ACC112 (cell line): ENCODE results near the gene CATSPERZ.

Experiments
- H2AFZ ChIP-seq: fragments of 200-600 bp; sonication (generic); one replicate; pipeline ENCODE4 v1.6.0; 2017; ENCODE audit warnings: antibody characterized with exemption, low read length; ENCODE audit not compliant: unreplicated experiment
- H3K27ac ChIP-seq: fragments of 200-600 bp; sonication (generic); 2 replicates; pipeline ENCODE4 v1.5.1; 2014; ENCODE audit warnings: low read depth, mild to moderate bottlenecking, antibody characterized with exemption, low read length, moderate library complexity
- H3K27me3 ChIP-seq: fragments of 200-600 bp; sonication (generic); 2 replicates; pipeline ENCODE4 v1.6.1; 2014; ENCODE audit warnings: mild to moderate bottlenecking, antibody characterized with exemption, low read length, moderate library complexity, mixed read lengths; ENCODE audit not compliant: insufficient read depth
- H3K36me3 ChIP-seq: fragments of 200-600 bp; sonication (generic); 2 replicates; pipeline ENCODE4 v1.6.1; 2016; ENCODE audit warnings: mild to moderate bottlenecking, antibody characterized with exemption, low read length, moderate library complexity, mixed read lengths; ENCODE audit not compliant: insufficient read depth
- H3K4me1 ChIP-seq: fragments of 200-600 bp; sonication (generic); one replicate; pipeline ENCODE4 v1.6.1; 2016; ENCODE audit warnings: low read length, mixed read lengths; ENCODE audit not compliant: insufficient read depth, unreplicated experiment, control insufficient read depth
- H3K4me3 ChIP-seq: fragments of 200-600 bp; sonication (generic); 2 replicates; pipeline ENCODE4 v1.5.1; 2014; ENCODE audit warnings: mild to moderate bottlenecking, low read depth, low read length
- H3K79me2 ChIP-seq: fragments of 200-600 bp; sonication (generic); one replicate; pipeline ENCODE4 v1.6.0; 2016; ENCODE audit warnings: low read length; ENCODE audit not compliant: control insufficient read depth, unreplicated experiment, insufficient read depth

The CATSPERZ gene

GRCh38 chr11:64276653-64277431, 23.3 kb upstream of the CATSPERZ start:
- Histone ChIP-seq H3K36me3 (no peaks in the 10 kb centered on the region), H3K79me2 (peaks cover 6% of the 10 kb centered on the region), H3K27ac (no peak overlapping the region), H2AFZ (no peak overlapping the region), H3K27me3 (no peaks in the 10 kb centered on the region), H3K4me3 (no peak overlapping the region), H3K4me1 (peaks cover 11% of the 10 kb centered on the region)

GRCh38 chr11:64278576-64279190, 21.5 kb upstream of the CATSPERZ start:
- Histone ChIP-seq H3K27ac (no peak overlapping the region), H3K27me3 (no peaks in the 10 kb centered on the region), H3K4me1 (peaks cover 6% of the 10 kb centered on the region), H3K36me3 (no peaks in the 10 kb centered on the region), H3K4me3 (no peak overlapping the region), H2AFZ (no peak overlapping the region), H3K79me2 (peaks cover 6% of the 10 kb centered on the region)

DNA sequence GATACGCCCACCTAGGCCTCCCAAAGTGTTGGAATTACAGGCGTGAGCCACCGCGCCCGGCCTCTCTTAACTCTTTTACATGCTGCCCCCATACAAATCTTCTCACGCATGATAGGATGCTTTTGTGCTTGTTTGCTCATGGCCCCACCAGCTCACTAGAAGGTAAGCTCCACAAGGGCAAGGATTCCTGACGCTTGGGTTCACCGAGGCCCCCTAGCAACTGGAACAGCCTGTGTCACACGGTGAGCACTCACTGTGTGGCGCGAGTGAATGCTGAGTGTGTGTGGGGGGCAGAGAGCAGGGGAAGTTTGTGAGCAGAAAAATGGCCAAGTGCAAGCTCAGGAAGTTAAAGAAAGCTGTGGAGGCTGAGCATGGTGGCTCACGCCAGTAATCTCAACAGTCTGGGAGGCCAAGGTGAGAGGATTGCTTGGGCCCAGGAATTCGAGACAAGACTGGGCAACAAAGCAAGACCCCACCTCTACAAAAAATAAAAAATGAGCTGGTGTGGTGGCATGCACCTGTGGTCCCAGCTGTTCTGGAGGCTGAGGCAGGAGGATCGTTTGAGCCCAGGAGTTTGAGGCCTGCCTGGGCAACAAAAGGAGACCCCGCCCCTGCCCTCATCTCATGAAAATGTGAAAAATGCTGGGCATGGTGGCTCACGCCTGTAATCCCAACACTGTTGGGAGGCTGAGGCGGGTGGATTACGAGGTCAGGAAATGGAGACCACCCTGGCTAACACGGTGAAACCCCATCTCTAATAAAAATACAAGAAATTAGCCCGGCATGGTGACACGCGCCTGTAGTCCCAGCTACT, 18.0 kb upstream of the CATSPERZ start:
- Histone ChIP-seq H3K4me1 (no peaks in the 10 kb centered on the region), H3K27me3 (no peaks in the 10 kb centered on the region), H2AFZ (no peak overlapping the region), H3K4me3 (no peak overlapping the region), H3K79me2 (peaks cover 12% of the 10 kb centered on the region), H3K36me3 (no peaks in the 10 kb centered on the region), H3K27ac (no peak overlapping the region)

GRCh38 chr11:64283092-64283491, 17.1 kb upstream of the CATSPERZ start:
- Histone ChIP-seq H3K27ac (no peak overlapping the region), H3K4me3 (peak overlapping the region; percentile 49; the same call in 1 of the 2 replicates), H3K79me2 (peaks cover 12% of the 10 kb centered on the region), H2AFZ (no peak overlapping the region), H3K27me3 (no peaks in the 10 kb centered on the region), H3K36me3 (no peaks in the 10 kb centered on the region), H3K4me1 (no peaks in the 10 kb centered on the region)

GRCh38 chr11:64284048-64284961, 15.9 kb upstream of the CATSPERZ start, which contains the start of gene BAD:
TSS of gene BAD (minus strand) at chr11:64284665. CDS start at chr11:64284368, 297 bp downstream.
- Histone ChIP-seq H3K36me3 (no peaks in the 10 kb centered on the region), H3K27ac (peak within 1 kb of the TSS; percentile 92), H2AFZ (peak within 1 kb of the TSS; percentile 58), H3K4me1 (no peaks in the 10 kb centered on the region), H3K27me3 (no peaks in the 10 kb centered on the region), H3K4me3 (peak within 1 kb of the TSS; percentile 82), H3K79me2 (peaks cover 12% of the 10 kb centered on the region)

DNA sequence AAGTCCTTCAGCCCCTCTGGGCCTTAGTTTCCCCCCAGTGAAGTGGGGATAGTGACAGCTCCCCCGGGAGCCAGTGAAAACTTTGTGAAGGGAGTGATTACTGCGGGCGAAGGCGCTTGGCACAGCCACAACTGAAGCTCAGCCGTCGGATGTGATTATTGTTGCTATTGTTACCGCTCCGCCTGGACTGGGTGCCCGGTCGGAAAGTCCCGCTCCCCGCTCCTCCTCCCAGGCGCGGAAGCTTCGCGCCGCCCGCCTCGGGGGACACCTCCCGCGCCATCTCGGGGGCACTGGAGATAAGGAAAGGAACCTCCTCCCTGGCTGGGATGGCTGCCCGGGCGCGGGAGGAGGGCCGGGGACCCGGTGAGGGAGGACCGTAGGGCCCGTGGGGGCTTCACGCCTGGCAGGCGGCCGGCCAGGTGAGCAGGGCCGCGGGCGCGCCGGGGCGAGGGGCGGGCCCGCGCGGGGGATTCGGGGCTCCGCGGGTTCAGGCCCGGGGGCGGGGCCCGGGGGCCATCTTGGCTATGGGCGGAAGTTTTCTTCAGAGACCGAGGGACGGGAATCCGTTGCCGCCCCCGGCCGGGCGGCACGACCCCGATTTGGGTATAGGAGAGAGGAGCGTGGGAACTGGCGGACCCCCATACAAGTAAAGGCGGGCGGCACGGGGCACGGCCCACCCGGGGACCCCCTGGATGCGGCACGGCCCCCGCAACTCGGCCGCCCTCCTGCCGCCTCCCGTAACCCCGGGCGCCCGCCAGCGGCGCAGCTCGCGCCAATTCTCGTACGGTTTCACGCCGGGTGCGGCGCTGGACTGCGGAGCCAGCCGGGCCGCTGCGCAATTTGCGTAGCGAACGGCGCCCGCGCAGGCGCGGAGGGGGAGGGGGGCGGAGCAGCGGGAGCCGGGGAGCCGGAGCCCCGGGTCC, 14.9 kb upstream of the CATSPERZ start, which contains the start of gene GPR137:
Gene GPR137 (plus strand): TSS at position 887 of the 923 bp plus-strand sequence. CDS start 677 bp downstream, outside the sequence.
- peaks cover 12% of the 10 kb centered on the region for H3K79me2 ChIP-seq
- peak within 1 kb of the TSS; percentile 57 for H2AFZ ChIP-seq
- H3K27ac ChIP-seq, result peak within 1 kb of the TSS; percentile 92
- H3K27me3 ChIP-seq, result no peaks in the 10 kb centered on the region
- H3K36me3 ChIP-seq, result no peaks in the 10 kb centered on the region
- no peaks in the 10 kb centered on the region for H3K4me1 ChIP-seq
- peak within 1 kb of the TSS; percentile 82 for H3K4me3 ChIP-seq

- H2AFZ ChIP-seq, result no peak overlapping the region
- no peaks in the 10 kb centered on the region for H3K36me3 ChIP-seq
- H3K79me2 ChIP-seq, result peaks cover 12% of the 10 kb centered on the region
- H3K4me3 ChIP-seq, result peak overlapping the region; percentile 82
- 0 out of 2 replicates have a peak overlapping the region, but pooled peaks have one; percentile 92 for H3K27ac ChIP-seq
- H3K27me3 ChIP-seq, result peaks cover 9% of the 10 kb centered on the region
- no peaks in the 10 kb centered on the region for H3K4me1 ChIP-seq
Measured at GRCh38 chr11:64285885-64286800, 14.0 kb upstream of the CATSPERZ start.

GRCh38 chr11:64286801-64287159, 13.4 kb upstream of the CATSPERZ start:
- peak overlapping the region; percentile 82; the same call in 1 of the 2 replicates for H3K4me3 ChIP-seq
- no peaks in the 10 kb centered on the region for H3K36me3 ChIP-seq
- no peak overlapping the region for H2AFZ ChIP-seq
- H3K4me1 ChIP-seq, result no peaks in the 10 kb centered on the region
- peaks cover 12% of the 10 kb centered on the region for H3K79me2 ChIP-seq
- no peak overlapping the region for H3K27ac ChIP-seq
- peaks cover 16% of the 10 kb centered on the region for H3K27me3 ChIP-seq
